Ammon's horn (tissue), 1 donor: ENCODE measurements around the gene NINJ2.

ENCODE experiments used
- DNase-seq: peaks from one replicate; pipeline ENCODE4 v3.0.0-alpha.2; 2016; ENCODE audit warnings: low spot score

The NINJ2 gene

GRCh38 chr12:569803-570434, 93.3 kb downstream of the NINJ2 start:
- DNase-seq, result peak; percentile 89

DNA sequence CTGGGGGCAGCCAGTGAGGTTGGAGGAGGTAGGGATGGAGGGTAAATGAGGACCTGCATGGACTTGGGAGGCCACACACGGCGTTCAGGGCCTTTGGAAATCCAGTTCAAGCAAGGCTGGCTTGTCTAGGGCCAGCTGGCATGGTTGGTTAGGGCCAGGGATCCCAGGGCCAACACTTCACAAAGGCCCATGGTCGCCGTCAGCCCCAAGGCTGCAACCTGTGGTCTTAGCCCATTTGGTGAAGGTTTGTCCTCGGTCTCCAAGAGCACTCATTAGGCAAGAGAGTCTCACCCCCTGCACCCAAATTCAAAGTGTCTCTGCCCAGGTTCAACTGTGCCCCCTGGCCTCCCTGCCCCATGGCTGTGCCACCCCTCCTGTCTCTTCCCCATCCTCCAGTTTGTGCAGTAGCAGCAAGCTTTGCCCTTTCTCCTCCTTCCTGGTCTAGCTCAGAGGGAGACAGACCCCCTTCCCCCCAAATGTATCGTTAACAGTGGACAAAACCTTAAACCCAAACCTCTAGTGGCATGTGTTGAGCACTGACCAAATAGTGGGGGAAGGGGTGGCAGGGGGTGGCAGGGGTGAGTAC, 94.1 kb downstream of the NINJ2 start:
- no peak for DNase-seq

DNA sequence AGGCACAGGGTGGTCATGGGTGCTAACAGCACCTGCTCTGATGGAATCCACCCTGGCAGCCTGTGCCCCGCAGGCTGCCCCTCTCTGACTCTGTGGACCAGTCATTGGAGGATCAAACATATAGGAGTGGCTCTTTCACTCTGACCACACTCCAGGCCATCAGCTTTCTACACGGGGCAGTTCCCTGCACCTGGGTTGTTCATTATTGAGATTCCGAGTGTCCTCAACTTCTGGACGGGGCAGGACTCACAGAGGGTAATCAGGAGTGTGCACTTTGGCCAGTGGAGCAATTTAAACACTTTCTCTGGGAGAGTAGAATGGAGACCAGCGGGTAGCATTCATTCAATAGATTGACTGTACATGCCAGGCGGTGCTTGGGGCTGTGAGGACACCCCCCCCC, 94.8 kb downstream of the NINJ2 start:
- no peak for DNase-seq

GRCh38 chr12:565589-566105, 97.6 kb downstream of the NINJ2 start:
- no peak for DNase-seq

DNA sequence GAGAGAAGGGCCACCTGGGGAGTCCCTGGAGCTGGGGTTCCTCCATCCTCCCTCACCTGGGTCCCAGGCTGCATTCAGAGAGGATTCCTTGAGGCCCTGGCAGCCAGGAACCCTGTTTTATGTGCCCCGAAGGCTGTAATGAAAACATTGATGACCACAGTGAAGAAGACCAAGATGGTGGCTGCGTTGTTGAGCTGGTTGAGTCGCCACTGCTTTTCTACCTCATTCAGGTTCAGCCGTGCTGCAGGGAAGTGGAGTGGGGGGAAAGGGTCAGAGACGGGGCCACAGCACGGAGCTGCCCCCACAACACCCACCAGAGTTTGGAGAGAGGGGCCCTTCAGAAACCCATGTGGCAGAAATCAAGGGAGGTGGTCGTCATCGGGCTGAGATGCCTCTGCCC, 98.1 kb downstream of the NINJ2 start:
- DNase-seq, result no peak

GRCh38 chr12:563787-564298, 99.4 kb downstream of the NINJ2 start:
- DNase-seq, result no peak

GRCh38 chr12:563250-563781, 99.9 kb downstream of the NINJ2 start:
- no peak for DNase-seq

GRCh38 chr12:562634-563033, 100.6 kb downstream of the NINJ2 start:
- no peak for DNase-seq

GRCh38 chr12:561908-562593, 101.2 kb downstream of the NINJ2 start:
- peak; percentile 78 for DNase-seq

DNA sequence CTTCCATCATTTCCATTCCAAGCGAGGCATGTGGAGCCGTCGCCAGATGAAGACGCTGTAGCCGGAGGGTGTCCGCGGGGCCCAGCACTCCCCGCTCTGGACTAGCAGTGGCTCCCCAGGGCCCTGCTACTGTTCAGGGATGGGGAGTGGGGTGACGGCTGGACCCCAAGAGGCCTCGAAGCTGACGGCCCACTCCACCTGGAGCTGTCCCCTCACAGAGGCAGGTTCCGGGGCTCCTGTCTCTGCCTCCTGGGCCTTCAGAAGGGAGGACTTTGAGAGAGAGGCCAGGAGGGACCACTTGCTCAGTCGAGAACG, 101.9 kb downstream of the NINJ2 start:
- DNase-seq, result no peak

DNA sequence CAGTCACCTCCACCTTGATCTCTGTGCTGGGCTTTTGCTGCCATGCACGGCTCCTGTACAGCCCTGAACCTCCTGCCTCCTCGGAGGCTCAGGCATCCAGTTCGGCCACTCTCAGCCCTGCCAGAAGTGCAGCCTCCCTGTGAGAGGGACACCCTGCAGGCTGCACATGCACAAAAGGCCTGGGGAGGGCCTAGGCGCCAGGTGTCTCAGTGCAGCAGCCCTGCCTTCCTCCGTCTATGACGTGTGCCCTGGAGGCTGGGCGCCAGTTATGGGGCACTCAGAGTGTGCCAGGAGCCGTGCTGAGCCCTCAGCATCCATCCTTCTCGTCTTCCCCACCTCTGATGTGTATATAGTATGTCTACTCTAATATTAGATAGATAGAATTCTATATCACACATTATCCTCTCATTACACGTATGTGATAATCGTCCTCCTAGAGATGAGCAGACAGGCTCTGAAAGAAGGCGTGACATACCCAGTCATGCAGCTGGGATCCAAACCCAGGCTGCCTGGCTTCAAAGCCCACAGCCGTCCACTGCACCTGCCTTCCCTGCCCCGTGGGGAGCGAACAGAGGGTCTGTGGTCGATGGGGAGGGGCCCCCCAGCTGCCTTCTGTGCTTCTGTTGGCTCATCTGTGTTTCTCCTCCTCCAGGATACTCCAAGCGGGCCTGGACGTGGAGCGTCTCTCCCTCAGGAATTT, 102.4 kb downstream of the NINJ2 start:
- no peak for DNase-seq

- DNase-seq, result peak; percentile 57
These were observed 103.3 kb downstream of the NINJ2 start for GRCh38 chr12:559906-560455.

GRCh38 chr12:559208-559905, 103.9 kb downstream of the NINJ2 start:
- DNase-seq, result no peak

GRCh38 chr12:558580-558979, 104.7 kb downstream of the NINJ2 start:
- no peak for DNase-seq

DNA sequence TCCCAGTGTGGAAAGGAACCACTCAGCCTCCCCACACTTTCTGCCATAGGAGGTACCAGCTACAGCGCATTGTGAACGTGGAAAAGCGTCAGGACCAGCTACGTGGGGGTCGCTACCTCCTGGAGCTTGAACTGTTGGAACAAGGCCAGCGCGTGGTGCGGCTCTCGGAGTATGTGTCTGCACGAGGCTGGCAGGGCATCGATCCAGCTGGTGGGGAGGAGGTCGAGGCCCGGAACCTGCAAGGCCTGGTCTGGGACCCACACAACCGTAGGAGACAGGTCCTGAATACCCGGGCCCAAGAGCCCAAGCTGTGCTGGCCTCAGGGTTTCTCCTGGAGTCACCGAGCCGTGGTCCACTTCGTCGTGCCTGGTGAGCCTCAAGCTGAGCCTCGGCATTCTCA, 106.7 kb downstream of the NINJ2 start:
- no peak for DNase-seq

DNA sequence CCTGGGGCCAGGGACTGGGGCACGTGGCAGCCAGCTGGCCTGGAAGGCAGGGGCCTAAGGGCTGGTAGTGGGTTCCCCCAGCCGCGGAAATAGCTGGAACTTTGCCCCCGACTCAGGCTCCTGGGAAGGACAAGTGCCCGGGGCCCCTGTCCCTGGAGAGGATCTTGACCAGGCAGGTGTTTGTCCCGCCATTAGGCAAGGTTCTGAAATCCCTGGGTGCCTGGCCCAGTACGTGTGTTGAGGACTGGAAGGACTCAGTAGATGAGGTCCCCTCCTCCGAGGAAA, 109.3 kb downstream of the NINJ2 start:
- no peak for DNase-seq

GRCh38 chr12:553216-554000, 109.8 kb downstream of the NINJ2 start:
- no peak for DNase-seq

DNA sequence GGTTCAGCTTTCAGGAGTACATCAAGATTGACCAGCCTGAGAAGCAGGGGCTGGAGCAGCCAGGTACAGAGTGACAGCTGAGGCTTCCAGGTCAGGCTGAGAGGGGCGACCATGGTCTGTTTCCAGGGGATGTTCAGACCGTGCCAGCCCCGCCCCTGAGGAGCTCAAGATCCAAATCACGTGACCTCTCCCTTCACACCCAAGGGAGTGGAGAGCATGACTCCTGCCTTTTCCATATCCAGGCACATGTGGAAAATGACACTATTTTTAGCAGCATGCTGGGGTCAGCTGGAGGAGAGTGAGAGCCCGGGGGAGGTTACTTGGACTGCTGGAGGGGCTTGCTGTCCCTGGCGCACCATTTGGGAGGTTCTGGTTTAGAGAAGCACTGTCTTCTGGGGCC, 110.8 kb downstream of the NINJ2 start:
- DNase-seq, result no peak

- DNase-seq, result no peak
These were observed 112.6 kb downstream of the NINJ2 start for GRCh38 chr12:550473-551260.

GRCh38 chr12:549476-550082, 113.7 kb downstream of the NINJ2 start:
- DNase-seq, result no peak
